Tibial nerve (tissue), 3 donors: ENCODE measurements around the gene TRNAU1AP.

Source experiments
- POLR2A ChIP-seq, 2 donors: fragments of 450-650 bp; IDR thresholded peaks; one replicate each; pipeline ENCODE4 v1.6.1; 2017; ENCODE audit warnings: antibody characterized with exemption in 2 of 2, mild to moderate bottlenecking in 2 of 2, moderate library complexity in 2 of 2
- TF ChIP-seq, protein P1 (sequence below), 5 experiments: fragments of 200-600 bp in 3 of 5; fragments of 450-650 bp in 2 of 5; sonication (generic) in 3 of 5; IDR thresholded peaks; one replicate each; pipeline ENCODE4 v1.5.1; 2016 to 2019; ENCODE audit warnings: antibody characterized with exemption in 5 of 5, mild to moderate bottlenecking in 3 of 5, moderate library complexity in 2 of 5

DNA sequence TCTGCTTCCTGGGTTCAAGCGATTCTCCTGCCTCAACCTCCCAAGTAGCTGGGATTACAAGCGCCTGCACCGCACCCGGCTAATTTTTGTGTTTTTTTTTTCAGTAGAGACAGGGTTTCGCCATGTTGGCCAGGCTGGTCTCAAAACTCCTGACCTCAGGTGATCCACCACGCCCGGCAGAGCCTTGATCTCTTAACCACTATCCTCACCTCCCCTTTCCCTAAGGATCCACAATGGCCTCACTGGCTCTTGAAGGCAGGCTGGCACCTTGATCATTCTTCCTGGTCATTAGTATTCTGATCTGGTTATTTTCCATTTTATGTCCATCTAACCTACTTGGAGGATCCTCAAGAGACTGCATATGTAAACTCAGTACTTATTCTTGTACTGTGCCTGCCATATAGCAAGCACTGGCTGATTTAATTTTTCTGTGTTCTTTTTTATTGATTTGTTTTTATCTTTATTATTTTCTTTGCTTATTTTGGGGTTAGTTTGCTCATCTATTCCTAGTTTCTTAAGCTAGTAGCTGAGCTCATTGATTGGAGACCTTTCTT, 40.8 kb upstream of the TRNAU1AP start:
- TF ChIP-seq, protein P1, sequence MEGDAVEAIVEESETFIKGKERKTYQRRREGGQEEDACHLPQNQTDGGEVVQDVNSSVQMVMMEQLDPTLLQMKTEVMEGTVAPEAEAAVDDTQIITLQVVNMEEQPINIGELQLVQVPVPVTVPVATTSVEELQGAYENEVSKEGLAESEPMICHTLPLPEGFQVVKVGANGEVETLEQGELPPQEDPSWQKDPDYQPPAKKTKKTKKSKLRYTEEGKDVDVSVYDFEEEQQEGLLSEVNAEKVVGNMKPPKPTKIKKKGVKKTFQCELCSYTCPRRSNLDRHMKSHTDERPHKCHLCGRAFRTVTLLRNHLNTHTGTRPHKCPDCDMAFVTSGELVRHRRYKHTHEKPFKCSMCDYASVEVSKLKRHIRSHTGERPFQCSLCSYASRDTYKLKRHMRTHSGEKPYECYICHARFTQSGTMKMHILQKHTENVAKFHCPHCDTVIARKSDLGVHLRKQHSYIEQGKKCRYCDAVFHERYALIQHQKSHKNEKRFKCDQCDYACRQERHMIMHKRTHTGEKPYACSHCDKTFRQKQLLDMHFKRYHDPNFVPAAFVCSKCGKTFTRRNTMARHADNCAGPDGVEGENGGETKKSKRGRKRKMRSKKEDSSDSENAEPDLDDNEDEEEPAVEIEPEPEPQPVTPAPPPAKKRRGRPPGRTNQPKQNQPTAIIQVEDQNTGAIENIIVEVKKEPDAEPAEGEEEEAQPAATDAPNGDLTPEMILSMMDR (IDR thresholded peaks at IDR 0.05), result no peak
- no peak for TF ChIP-seq POLR2A (IDR thresholded peaks at IDR 0.05)
